A673 (cell line): Measurements from ENCODE around the gene RPTN.

Source experiments
- CTCF ChIP-seq: fragments of 300-800, 200-600 bp; sonication (generic); conservative IDR thresholded peaks from 2 replicates; pipeline ENCODE4 v1.5.1; 2017; ENCODE audit warnings: low read depth, mild to moderate bottlenecking, antibody characterized with exemption, low read length, moderate library complexity, mixed read lengths
- EZH2 ChIP-seq: fragments of 200-600 bp; sonication (generic); IDR thresholded peaks from 2 replicates; pipeline ENCODE4 v1.6.1; 2017; ENCODE audit warnings: borderline replicate concordance, low read depth, mild to moderate bottlenecking, mixed read lengths, antibody characterized with exemption, low read length; ENCODE audit not compliant: poor library complexity, severe bottlenecking

- TF ChIP-seq CTCF = no peak
- TF ChIP-seq EZH2 = no peak
Observed at GRCh38 chr1:152108882-152109222, 50.2 kb downstream of the RPTN start.
